ENCODE measurements around the gene ACER3. TPM values are rescaled to one million over a fixed set of nuclear protein-coding genes. Genes with fewer than 3 reads are reported as not detected.

ACER3 gene
- total and polyA plus RNA-seq, 2 of the 4 experiments (the other 2 are of a cell fraction) = 3.5 to 10.0 TPM

- Histone ChIP-seq H3K4ac (ENCODE audit: low read depth, low read length) (no peak overlapping the region), H4K5ac (ENCODE audit: low read depth, low read length) (no peak overlapping the region), H3K4me2 (ENCODE audit: low read depth, low read length) (no peak overlapping the region), H4K91ac (ENCODE audit: insufficient read depth, low read depth, low read length) (no peak overlapping the region), H2BK20ac (ENCODE audit: low read depth, low read length) (no peak overlapping the region), H3K23ac (ENCODE audit: low read depth, low read length) (no peak overlapping the region), H3K79me1 (ENCODE audit: low read depth in 1 of 2, low read length in 2 of 2) (no peaks in the 10 kb centered on the region), H2AK9ac (replicated peaks; ENCODE audit: low read depth, low read length, poor library complexity) (no peak overlapping the region), H4K20me1 (ENCODE audit: insufficient read depth, low read length) (no peaks in the 10 kb centered on the region), H3K4me1 (ENCODE audit: control insufficient read depth, insufficient read depth, low read length) (no peaks in the 10 kb centered on the region), H2BK15ac (ENCODE audit: low read depth, low read length) (no peak overlapping the region), H2BK120ac (ENCODE audit: low read depth, low read length) (no peak overlapping the region), H3K9me1 (ENCODE audit: insufficient read depth, low read length) (no peaks in the 10 kb centered on the region), H3K9ac (ENCODE audit: low read depth, low read length) (no peak overlapping the region), H3K36me3 (ENCODE audit: control insufficient read depth, insufficient read depth, low read length) (no peaks in the 10 kb centered on the region), H2AFZ (replicated peaks; ENCODE audit: low read length, poor library complexity) (no peak overlapping the region), H3K27me3 (ENCODE audit: control insufficient read depth, insufficient read depth, low read length) (no peaks in the 10 kb centered on the region), H3K14ac (replicated peaks; ENCODE audit: low read depth, low read length) (no peak overlapping the region), H2AK5ac (ENCODE audit: low read depth, low read length) (no peak overlapping the region), H3K9me3 (ENCODE audit: control insufficient read depth, insufficient read depth, low read length) (no peaks in the 10 kb centered on the region), H3K56ac (ENCODE audit: extremely low read depth, insufficient read depth, low read length) (no peak overlapping the region), H4K8ac (ENCODE audit: low read depth in 2 of 2, low read length in 2 of 2) (no peak overlapping the region), H3K4me3 (ENCODE audit: insufficient read depth, low read depth, low read length) (no peak overlapping the region), H3K18ac (ENCODE audit: low read depth, low read length) (no peak overlapping the region), H3K27ac (ENCODE audit: insufficient read depth, low read length) (no peak overlapping the region), H2BK5ac (ENCODE audit: low read depth, low read length, poor library complexity, severe bottlenecking) (no peak overlapping the region)
- DNase-seq (no peak), ATAC-seq (ENCODE audit: low read depth) (no peak)
- BruUV-seq (replicated peaks) = no TSS peak
- ChIA-PET POLR2A (ENCODE audit: unreplicated experiment) (no interaction called here), CTCF (no interaction called here)
- no CpG with 5 or more reads among the region's 1 CpG for WGBS, 2 experiments (ENCODE audit: extremely low coverage in 2 of 2, insufficient read length in 1 of 2)
- intact Hi-C loops (cut with micrococcal nuclease) = no loop called here
- TF ChIP-seq POLR2A (IDR thresholded peaks at IDR 0.05; ENCODE audit: low read depth, low read length) (no peak), NFE2L2 (IDR thresholded peaks at IDR 0.05; ENCODE audit: low read depth, low read length) (no peak), MAZ (IDR thresholded peaks at IDR 0.05; ENCODE audit: borderline replicate concordance, low read depth, low read length) (no peak), USF2 (IDR thresholded peaks at IDR 0.05; ENCODE audit: low read depth, low read length) (no peak), MAFK (IDR thresholded peaks at IDR 0.05; ENCODE audit: low read depth, low read length) (no peak), BHLHE40 (IDR thresholded peaks at IDR 0.05; ENCODE audit: low read depth, low read length) (no peak), CHD1 (IDR thresholded peaks at IDR 0.05; ENCODE audit: low read depth, low read length) (no peak), RFX5 (IDR thresholded peaks at IDR 0.05; ENCODE audit: low read depth, low read length) (no peak), RCOR1 (IDR thresholded peaks at IDR 0.05; ENCODE audit: insufficient replicate concordance, low read length) (no peak)
- in situ Hi-C loops (cut with MboI; ENCODE audit: low sequenced_read_pairs) = no loop called here
- dilution Hi-C loops (cut with HindIII; ENCODE audit: low sequenced_read_pairs, unreplicated experiment) = no loop called here
Observed at GRCh38 chr11:76984743-76985142, 124.0 kb downstream of the ACER3 start.
